ENCODE measurements around the gene YKT6.
"Not testable (repeated sequence)": the region's sequence is repeated elsewhere in the genome, so short reads cannot be mapped to it uniquely, and the experiment has no call there.

The YKT6 gene

GRCh38 chr7:44200699-44201461 lies at the start of gene YKT6:
TSS of gene YKT6 (plus strand) at chr7:44200978. CDS start at chr7:44201136, 158 bp downstream.
- peak; percentile 94 for DNase-seq (ENCODE audit: low read depth)

- DNase-seq (ENCODE audit: low read depth): no peak
These were observed 48.8 kb upstream of the YKT6 start for GRCh38 chr7:44151956-44152355.

- no peak for DNase-seq (ENCODE audit: low read depth)
These were observed 47.5 kb upstream of the YKT6 start for GRCh38 chr7:44152971-44153947.

GRCh38 chr7:44153948-44154335 lies 46.8 kb upstream of the YKT6 start:
- DNase-seq (ENCODE audit: low read depth): no peak

GRCh38 chr7:44154703-44155102 lies 46.1 kb upstream of the YKT6 start:
- DNase-seq (ENCODE audit: low read depth): peak; percentile 42

GRCh38 chr7:44155191-44156185 lies 45.3 kb upstream of the YKT6 start:
- DNase-seq (ENCODE audit: low read depth): no peak

- no peak for DNase-seq (ENCODE audit: low read depth)
These were observed 44.2 kb upstream of the YKT6 start for GRCh38 chr7:44156453-44157010.

- DNase-seq (ENCODE audit: low read depth): no peak
These were observed 43.4 kb upstream of the YKT6 start for GRCh38 chr7:44157116-44158080.

GRCh38 chr7:44158096-44158872 lies 42.5 kb upstream of the YKT6 start:
- no peak for DNase-seq (ENCODE audit: low read depth)

- no peak for DNase-seq (ENCODE audit: low read depth)
These were observed 41.7 kb upstream of the YKT6 start for GRCh38 chr7:44158873-44159631.

- DNase-seq (ENCODE audit: low read depth): no peak
These were observed 40.8 kb upstream of the YKT6 start for GRCh38 chr7:44159824-44160630.

GRCh38 chr7:44161371-44161770 lies 39.4 kb upstream of the YKT6 start:
- no peak for DNase-seq (ENCODE audit: low read depth)

GRCh38 chr7:44162179-44162578 lies 38.6 kb upstream of the YKT6 start:
- peak; percentile 47 for DNase-seq (ENCODE audit: low read depth)

- no peak for DNase-seq (ENCODE audit: low read depth)
These were observed 37.9 kb upstream of the YKT6 start for GRCh38 chr7:44162785-44163395.

- peak; percentile 94 for DNase-seq (ENCODE audit: low read depth)
These were observed 37.2 kb upstream of the YKT6 start for GRCh38 chr7:44163591-44163990.

- DNase-seq (ENCODE audit: low read depth): no peak
These were observed 32.9 kb upstream of the YKT6 start for GRCh38 chr7:44167920-44168319.

- DNase-seq (ENCODE audit: low read depth): not testable (repeated sequence)
These were observed 28.9 kb upstream of the YKT6 start for GRCh38 chr7:44171901-44172300.

Data from amniotic epithelial cell (primary cell).